SK-N-SH (cell line): Measurements from ENCODE around the gene CREB3L4. TPM values are rescaled to one million over a fixed set of nuclear protein-coding genes. Genes with fewer than 3 reads are reported as not detected.
A peak's percentile ranks its signal among the peaks of the same experiment; 100 is the strongest.

Experiments
- CTCF ChIA-PET: fragments of 300-600, 350-600 bp; formaldehyde crosslinking; extraction: SDS; loops from one replicate; lab custom pipeline; 2021; lab: Yijun Ruan, JAX
- POLR2A ChIA-PET: fragments of 350-600 bp; sonication (Branson Sonifier 250); formaldehyde crosslinking; extraction: SDS; loops from one replicate; lab custom pipeline; 2020; ENCODE audit warnings: antibody characterized with exemption, inconsistent platforms; lab: Yijun Ruan, JAX
- DNase-seq: peaks from one replicate; pipeline ENCODE4 v3.0.0; 2012
- H2AFZ ChIP-seq: fragments of 200-600 bp; sonication (generic); 2 replicates; pipeline ENCODE4 v1.8.1; 2016; ENCODE audit warnings: antibody characterized with exemption, mild to moderate bottlenecking, low read depth
- H3F3A ChIP-seq: fragments of 200-600 bp; sonication (generic); replicated peaks from 2 replicates; pipeline ENCODE3; 2016; ENCODE audit warnings: antibody characterized with exemption, mild to moderate bottlenecking; ENCODE audit not compliant: insufficient read depth
- H3K27ac ChIP-seq, 2 experiments: fragments of 200-500 bp in 1 of 2; fragments of 200-600 bp in 1 of 2; sonication (Bioruptor generic) in 1 of 2; sonication (generic), shearing (Covaris generic) in 1 of 2; 2 replicates each; pipeline versions ENCODE4 v1.5.1 to v1.6.1; 2014 to 2016; ENCODE audit warnings: low read depth in 2 of 2, inconsistent platforms in 1 of 2, low read length in 1 of 2, mild to moderate bottlenecking in 1 of 2, mixed read lengths in 1 of 2
- H3K27me3 ChIP-seq: fragments of 200-600 bp; sonication (generic), shearing (Covaris generic); 2 replicates; pipeline ENCODE4 v1.6.1; 2016; ENCODE audit warnings: mixed run types; ENCODE audit not compliant: insufficient read depth
- H3K36me3 ChIP-seq, 2 experiments: fragments of 200-500 bp in 1 of 2; fragments of 200-600 bp in 1 of 2; sonication (Bioruptor generic) in 1 of 2; sonication (generic) in 1 of 2; replicated peaks in 1 of 2; 2 replicates each; pipeline versions ENCODE3 to v1.5.1; 2014 to 2016; ENCODE audit warnings: low read length in 1 of 2, mild to moderate bottlenecking in 1 of 2; ENCODE audit not compliant: insufficient read depth in 2 of 2, control insufficient read depth in 1 of 2
- H3K4me1 ChIP-seq, 2 experiments: fragments of 200-500 bp in 1 of 2; fragments of 200-600 bp in 1 of 2; sonication (Bioruptor generic) in 1 of 2; sonication (generic), shearing (Covaris generic) in 1 of 2; 2 replicates each; pipeline versions ENCODE4 v1.5.1 to v1.6.1; 2014 to 2016; ENCODE audit warnings: low read depth in 1 of 2, low read length in 1 of 2, mixed run types in 1 of 2; ENCODE audit not compliant: insufficient read depth in 2 of 2, control insufficient read depth in 1 of 2
- H3K4me2 ChIP-seq: fragments of 200-600 bp; sonication (generic), shearing (Covaris generic); 2 replicates; pipeline ENCODE4 v1.6.1; 2017; ENCODE audit warnings: mixed run types
- H3K4me3 ChIP-seq, 2 experiments: fragments of 200-500 bp in 1 of 2; fragments of 200-600 bp in 1 of 2; sonication (Bioruptor generic) in 1 of 2; sonication (generic), shearing (Covaris generic) in 1 of 2; 2 replicates each; pipeline versions ENCODE4 v1.5.1 to v1.8.1; 2014 to 2016; ENCODE audit warnings: low read depth in 2 of 2, inconsistent platforms in 1 of 2, low read length in 1 of 2, mild to moderate bottlenecking in 1 of 2, mixed read lengths in 1 of 2, moderate library complexity in 1 of 2
- H3K79me2 ChIP-seq: fragments of 200-600 bp; sonication (generic); 2 replicates; pipeline ENCODE4 v1.8.1; 2017; ENCODE audit warnings: mild to moderate bottlenecking; ENCODE audit not compliant: insufficient read depth
- H3K9ac ChIP-seq: fragments of 200-600 bp; sonication (generic); 2 replicates; pipeline ENCODE4 v1.6.1; 2017; ENCODE audit warnings: mixed run types
- H3K9me2 ChIP-seq: fragments of 200-600 bp; sonication (generic); 2 replicates; pipeline ENCODE4 v1.6.1; 2017; ENCODE audit warnings: mixed run types
- H3K9me3 ChIP-seq: fragments of 200-600 bp; sonication (generic); 2 replicates; pipeline ENCODE4 v1.6.1; 2017; ENCODE audit warnings: mixed run types, mild to moderate bottlenecking, moderate library complexity
- H4K20me1 ChIP-seq: fragments of 200-600 bp; sonication (generic); 2 replicates; pipeline ENCODE4 v1.6.1; 2017; ENCODE audit warnings: mild to moderate bottlenecking, mixed run types; ENCODE audit not compliant: insufficient read depth
- CHD2 ChIP-seq: fragments of 150-350 bp; IDR thresholded peaks from 2 replicates; pipeline ENCODE4 v1.6.1; 2018; ENCODE audit warnings: low read length; ENCODE audit not compliant: partially characterized antibody
- ELF1 ChIP-seq: IDR thresholded peaks from 2 replicates; pipeline ENCODE4 v1.4.0; 2012
- FOXJ3 ChIP-seq: sonication (generic); formaldehyde crosslinking; IDR thresholded peaks from 2 replicates; pipeline ENCODE4 v1.5.1; 2020; ENCODE audit warnings: mild to moderate bottlenecking, missing genetic modification reagents
- GABPA ChIP-seq: IDR thresholded peaks from 2 replicates; pipeline ENCODE4 v1.4.0; 2012; ENCODE audit warnings: low read depth, mild to moderate bottlenecking
- JUND ChIP-seq: IDR thresholded peaks from 2 replicates; pipeline ENCODE4 v1.4.0; 2012
- MAX ChIP-seq: IDR thresholded peaks from 2 replicates; pipeline ENCODE4 v1.4.0; 2012; ENCODE audit warnings: low read depth
- MXI1 ChIP-seq: IDR thresholded peaks from 2 replicates; pipeline ENCODE4 v1.6.1; 2012; ENCODE audit warnings: mild to moderate bottlenecking, low read depth, low read length, improper control_type of control experiment
- NFIC ChIP-seq: IDR thresholded peaks from 2 replicates; pipeline ENCODE4 v1.4.0; 2012; ENCODE audit warnings: borderline replicate concordance
- NRF1 ChIP-seq: IDR thresholded peaks from 2 replicates; pipeline ENCODE4 v1.6.1; 2012; ENCODE audit warnings: low read depth, mild to moderate bottlenecking, low read length
- POLR2AphosphoS5 ChIP-seq: IDR thresholded peaks from 2 replicates; pipeline ENCODE4 v1.6.1; 2012; ENCODE audit warnings: low read depth, low read length
- RCOR1 ChIP-seq: fragments of 150-350 bp; IDR thresholded peaks from 2 replicates; pipeline ENCODE4 v1.6.1; 2017; ENCODE audit warnings: antibody characterized with exemption, low read length
- RFX5 ChIP-seq: IDR thresholded peaks from 2 replicates; pipeline ENCODE4 v1.6.1; 2012; ENCODE audit warnings: mild to moderate bottlenecking, improper control_type of control experiment, low read length
- TCF12 ChIP-seq: IDR thresholded peaks from 2 replicates; pipeline ENCODE4 v1.4.0; 2012
- USF2 ChIP-seq: fragments of 150-350 bp; IDR thresholded peaks from 2 replicates; pipeline ENCODE4 v1.6.1; 2017; ENCODE audit warnings: antibody characterized with exemption, low read length, low read depth, borderline replicate concordance
- WGBS: methylation state at CpG from one replicate; pipeline ENCODE4 v1.1.6; 2017; ENCODE audit warnings: low lambda C conversion rate; 5-methylcytosine and 5-hydroxymethylcytosine counted together
- polyA plus RNA-seq, 3 experiments: library from polyadenylated mRNA; depleted of rRNA; stranded (reverse); fragments of >200 nt; gene quantifications; 2 replicates each; pipeline ENCODE4 v1.2.3, GENCODE V29; 2012
- TF ChIP-seq, protein P1 (sequence below): fragments of 150-350 bp; IDR thresholded peaks from 2 replicates; pipeline ENCODE4 v1.6.1; 2016; ENCODE audit warnings: mild to moderate bottlenecking, low read depth, low read length
- TF ChIP-seq, protein P2 (sequence below): IDR thresholded peaks from 2 replicates; pipeline ENCODE4 v1.4.0; 2012; ENCODE audit warnings: low read depth, borderline replicate concordance

The CREB3L4 gene
- polyA plus RNA-seq, 1 of the 3 experiments (the other 2 are of a cell fraction) = 12.8 TPM

DNA sequence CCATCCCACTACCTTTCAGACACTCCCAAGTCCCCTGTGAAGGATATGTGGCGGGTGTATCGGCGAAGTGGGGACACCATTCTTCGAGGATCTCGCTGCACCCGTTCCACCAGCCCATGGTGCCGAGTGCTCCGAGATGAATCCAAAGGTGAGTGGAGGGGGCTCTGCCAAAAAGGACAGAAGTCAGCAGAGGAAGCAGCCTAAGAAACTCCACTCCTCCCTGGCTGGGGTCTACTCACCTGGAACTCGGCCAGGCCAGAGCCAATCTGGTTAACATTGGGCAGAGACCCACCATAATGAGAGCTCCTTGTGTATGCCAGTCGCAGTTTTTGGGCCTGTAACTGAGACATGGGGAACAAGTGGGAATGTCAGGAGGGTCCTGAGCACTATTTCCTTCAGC, 12.9 kb upstream of the CREB3L4 start:
- no peaks in the 10 kb centered on the region for H3K27me3 ChIP-seq
- WGBS = 94% methylated on average over 9 of the region's 10 CpGs
- H3K9me2 ChIP-seq = no peaks in the 10 kb centered on the region
- no peak overlapping the region for H3K4me2 ChIP-seq
- peaks cover 60% of the 10 kb centered on the region for H3K79me2 ChIP-seq
- peaks cover 10% of the 10 kb centered on the region for H3F3A ChIP-seq
- TF ChIP-seq NFIC = no peak
- no peak for TF ChIP-seq MAX
- no peak for TF ChIP-seq RCOR1
- TF ChIP-seq CHD2 = no peak
- TF ChIP-seq TCF12 = no peak
- H2AFZ ChIP-seq = no peak overlapping the region
- no peak overlapping the region for H3K27ac ChIP-seq
- no peak overlapping the region for H3K9ac ChIP-seq
- H3K4me1 ChIP-seq = peaks cover 5 to 39% of the 10 kb centered on the region in 2 experiments; a peak in 3 of 4 replicates
- no peaks in the 10 kb centered on the region for H3K9me3 ChIP-seq
- ChIA-PET CTCF (interaction anchor here (1.0 to 5.9 kb wide), 6 partner anchors 9 to 134 kb away, joined by 3 to 51 read pairs (median 5); partner anchors contain the start of genes CREB3L4, DENND4B and RAB13), POLR2A (interaction anchor here (0.9 to 1.0 kb wide), 2 partner anchors 8 to 13 kb away, joined by 3 read pairs; partner anchors contain the start of genes CREB3L4 and DENND4B)
- DNase-seq = no peak
- peaks cover 41% of the 10 kb centered on the region for H4K20me1 ChIP-seq
- peaks cover 9 to 48% of the 10 kb centered on the region in 2 experiments for H3K36me3 ChIP-seq
- no peak overlapping the region for H3K4me3 ChIP-seq

GRCh38 chr1:153956997-153957715, 10.5 kb upstream of the CREB3L4 start:
- no peak for TF ChIP-seq JUND
- no peak for TF ChIP-seq CHD2
- no peak for TF ChIP-seq NRF1
- TF ChIP-seq FOXJ3 (CRISPR knock-in tag) = no peak
- TF ChIP-seq USF2 = no peak
- TF ChIP-seq ELF1 = no peak
- TF ChIP-seq MXI1 = no peak
- TF ChIP-seq, protein P1, sequence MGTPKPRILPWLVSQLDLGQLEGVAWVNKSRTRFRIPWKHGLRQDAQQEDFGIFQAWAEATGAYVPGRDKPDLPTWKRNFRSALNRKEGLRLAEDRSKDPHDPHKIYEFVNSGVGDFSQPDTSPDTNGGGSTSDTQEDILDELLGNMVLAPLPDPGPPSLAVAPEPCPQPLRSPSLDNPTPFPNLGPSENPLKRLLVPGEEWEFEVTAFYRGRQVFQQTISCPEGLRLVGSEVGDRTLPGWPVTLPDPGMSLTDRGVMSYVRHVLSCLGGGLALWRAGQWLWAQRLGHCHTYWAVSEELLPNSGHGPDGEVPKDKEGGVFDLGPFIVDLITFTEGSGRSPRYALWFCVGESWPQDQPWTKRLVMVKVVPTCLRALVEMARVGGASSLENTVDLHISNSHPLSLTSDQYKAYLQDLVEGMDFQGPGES = no peak
- no peak for TF ChIP-seq POLR2AphosphoS5
- TF ChIP-seq, protein P2, sequence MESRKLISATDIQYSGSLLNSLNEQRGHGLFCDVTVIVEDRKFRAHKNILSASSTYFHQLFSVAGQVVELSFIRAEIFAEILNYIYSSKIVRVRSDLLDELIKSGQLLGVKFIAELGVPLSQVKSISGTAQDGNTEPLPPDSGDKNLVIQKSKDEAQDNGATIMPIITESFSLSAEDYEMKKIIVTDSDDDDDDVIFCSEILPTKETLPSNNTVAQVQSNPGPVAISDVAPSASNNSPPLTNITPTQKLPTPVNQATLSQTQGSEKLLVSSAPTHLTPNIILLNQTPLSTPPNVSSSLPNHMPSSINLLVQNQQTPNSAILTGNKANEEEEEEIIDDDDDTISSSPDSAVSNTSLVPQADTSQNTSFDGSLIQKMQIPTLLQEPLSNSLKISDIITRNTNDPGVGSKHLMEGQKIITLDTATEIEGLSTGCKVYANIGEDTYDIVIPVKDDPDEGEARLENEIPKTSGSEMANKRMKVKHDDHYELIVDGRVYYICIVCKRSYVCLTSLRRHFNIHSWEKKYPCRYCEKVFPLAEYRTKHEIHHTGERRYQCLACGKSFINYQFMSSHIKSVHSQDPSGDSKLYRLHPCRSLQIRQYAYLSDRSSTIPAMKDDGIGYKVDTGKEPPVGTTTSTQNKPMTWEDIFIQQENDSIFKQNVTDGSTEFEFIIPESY = no peak
- TF ChIP-seq GABPA = no peak
- TF ChIP-seq RFX5 = no peak
- Histone ChIP-seq H3K27me3 (no peaks in the 10 kb centered on the region), H2AFZ (no peak overlapping the region; the same call in 1 of the 2 replicates), H3K79me2 (peaks cover 75% of the 10 kb centered on the region), H4K20me1 (peaks cover 41% of the 10 kb centered on the region), H3K36me3 (peaks cover 12 to 39% of the 10 kb centered on the region in 2 experiments), H3K9me3 (no peaks in the 10 kb centered on the region), H3K27ac (peak overlapping the region; percentile 88 to 96; a peak in 3 of 4 replicates), H3K9ac (peak overlapping the region; percentile 94), H3K9me2 (no peaks in the 10 kb centered on the region), H3K4me3 (peak overlapping the region; percentile 69 to 95), H3K4me2 (peak overlapping the region; percentile 82), H3F3A (peaks cover 15% of the 10 kb centered on the region), H3K4me1 (peaks cover 5 to 48% of the 10 kb centered on the region in 2 experiments; a peak in 3 of 4 replicates)
- POLR2A ChIA-PET = interaction anchor here (1.2 to 4.4 kb wide), 3 partner anchors 10 to 11 kb away, joined by 6 to 32 read pairs (median 6); partner anchors contain the start of genes CREB3L4 and DENND4B
- CTCF ChIA-PET = interaction anchor here (1.1 to 8.6 kb wide), 7 partner anchors 9 to 162 kb away, joined by 3 to 51 read pairs (median 4); partner anchors contain the start of genes CREB3L4, DENND4B and RAB13
- DNase-seq = no peak
- 33% methylated on average over 6 of the region's 6 CpGs for WGBS
